Gastrocnemius medialis (tissue), 4 donors: ENCODE measurements around the gene GALNT7. TPM values are rescaled to one million over a fixed set of nuclear protein-coding genes. Genes with fewer than 3 reads are reported as not detected.

Experiments
- ATAC-seq, 2 donors: fragments of 150-250 bp; one replicate each; pipeline ENCODE4 v1.9.1; 2016
- DNase-seq, 2 donors: peaks; one replicate each; pipeline ENCODE4 v3.0.0-alpha.2; 2019
- H3K27ac ChIP-seq, 4 donors: fragments of 200-600 bp; sonication (generic); 1 replicate in 1 of 4; 2 replicates in 3 of 4; pipeline ENCODE4 v1.5.1; 2016 to 2018; ENCODE audit warnings: mild to moderate bottlenecking in 2 of 4, moderate library complexity in 1 of 4
- H3K27me3 ChIP-seq, 3 donors: fragments of 200-600 bp; sonication (generic) in 2 of 3; 1 replicate in 1 of 3; 2 replicates in 2 of 3; pipeline versions ENCODE4 v1.5.1 to v1.6.0; 2016 to 2019; ENCODE audit warnings: mild to moderate bottlenecking in 1 of 3, moderate library complexity in 1 of 3
- H3K36me3 ChIP-seq, 2 donors: fragments of 200-600 bp; sonication (generic) in 1 of 2; one replicate each; pipeline ENCODE4 v1.5.1; 2017 to 2018
- H3K4me1 ChIP-seq, 2 donors: fragments of 200-600 bp; sonication (generic) in 1 of 2; one replicate each; pipeline ENCODE4 v1.5.1; 2016 to 2017; ENCODE audit warnings: mild to moderate bottlenecking in 2 of 2
- H3K4me3 ChIP-seq, 4 donors: fragments of 200-600 bp; sonication (generic) in 3 of 4; 1 replicate in 1 of 4; 2 replicates in 3 of 4; pipeline ENCODE4 v1.5.1; 2016 to 2019; ENCODE audit warnings: mild to moderate bottlenecking in 2 of 4
- H3K9me3 ChIP-seq, 3 donors: fragments of 200-600 bp; sonication (generic) in 2 of 3; 1 replicate in 1 of 3; 2 replicates in 2 of 3; pipeline ENCODE4 v1.5.1; 2016 to 2019
- CTCF ChIP-seq, 5 experiments: fragments of 450-650 bp in 3 of 5; fragments of 200-600 bp in 2 of 5; sonication (generic) in 2 of 5; IDR thresholded peaks in 4 of 5; conservative IDR thresholded peaks in 1 of 5; 1 replicate in 4 of 5; 2 replicates in 1 of 5; pipeline ENCODE4 v1.5.1; 2016 to 2019; ENCODE audit warnings: antibody characterized with exemption in 5 of 5, mild to moderate bottlenecking in 3 of 5, moderate library complexity in 3 of 5
- POLR2A ChIP-seq, 2 donors: fragments of 450-650 bp; IDR thresholded peaks; one replicate each; pipeline ENCODE4 v1.6.1; 2017; ENCODE audit warnings: antibody characterized with exemption in 2 of 2, mild to moderate bottlenecking in 2 of 2, moderate library complexity in 2 of 2
- in situ Hi-C, 4 donors: fragments of 200-750 bp; cut with MboI; loops; one replicate each; pipeline versions ENCODE4 v1.15.0 to v1.8.0; 2017; ENCODE audit warnings: low sequenced_read_pairs in 4 of 4
- intact Hi-C: fragments of 100-400 bp; cut with DNase I; formaldehyde crosslinking; loops from one replicate; pipeline ENCODE4 v1.15.1; 2023; ENCODE audit warnings: low total_unique reads
- total RNA-seq, 4 donors: library from RNA; depleted of rRNA; stranded (reverse); fragments of >200 nt; gene quantifications; one replicate each; pipeline versions ENCODE4 v1.1.0 to v1.2.3, GENCODE V29; 2016

Gene GALNT7
- total RNA-seq, 4 donors from 2014 or later: 0.91 to 2.8 (median 1.1) TPM

GRCh38 chr4:173199553-173199952 lies 30.9 kb downstream of the GALNT7 start:
- H3K9me3 ChIP-seq: no peaks in the 10 kb centered on the region
- H3K36me3 ChIP-seq: no peaks in the 10 kb centered on the region
- H3K27me3 ChIP-seq: no peaks in the 10 kb centered on the region
- in situ Hi-C loops: no loop called here
- H3K4me1 ChIP-seq: no peaks in the 10 kb centered on the region
- intact Hi-C loops: no loop called here
- no peak overlapping the region for H3K4me3 ChIP-seq
- DNase-seq: no peak
- ATAC-seq: no peak
- no peak for TF ChIP-seq POLR2A (IDR thresholded peaks at IDR 0.05)
- no peak for TF ChIP-seq CTCF (IDR thresholded peaks at IDR 0.05 in 4 of 5, conservative IDR thresholded peaks at IDR 0.05 in 1 of 5)
- H3K27ac ChIP-seq: no peak overlapping the region

- no peak overlapping the region for H3K27ac ChIP-seq
- no peaks in the 10 kb centered on the region for H3K36me3 ChIP-seq
- ATAC-seq: no peak
- H3K9me3 ChIP-seq: no peaks in the 10 kb centered on the region
- no peak for DNase-seq
- TF ChIP-seq CTCF (IDR thresholded peaks at IDR 0.05 in 4 of 5, conservative IDR thresholded peaks at IDR 0.05 in 1 of 5) (no peak), POLR2A (IDR thresholded peaks at IDR 0.05) (no peak)
- no peak overlapping the region for H3K4me3 ChIP-seq
- no peaks in the 10 kb centered on the region for H3K27me3 ChIP-seq
- in situ Hi-C loops: no loop called here
- intact Hi-C loops: no loop called here
- no peaks in the 10 kb centered on the region for H3K4me1 ChIP-seq
These were observed 31.7 kb downstream of the GALNT7 start for GRCh38 chr4:173200103-173200884.

- no peak overlapping the region for H3K4me3 ChIP-seq
- no peaks in the 10 kb centered on the region for H3K9me3 ChIP-seq
- H3K36me3 ChIP-seq: no peaks in the 10 kb centered on the region
- H3K27ac ChIP-seq: no peak overlapping the region
- no peaks in the 10 kb centered on the region for H3K27me3 ChIP-seq
- DNase-seq (no peak), ATAC-seq (no peak)
- no peak for TF ChIP-seq POLR2A (IDR thresholded peaks at IDR 0.05)
- H3K4me1 ChIP-seq: no peaks in the 10 kb centered on the region
- in situ Hi-C loops: no loop called here
- intact Hi-C loops: no loop called here
These were observed 33.8 kb downstream of the GALNT7 start for GRCh38 chr4:173202395-173202794.

GRCh38 chr4:173205656-173206055 lies 37.0 kb downstream of the GALNT7 start:
- in situ Hi-C loops (no loop called here), intact Hi-C loops (no loop called here)
- DNase-seq (no peak), ATAC-seq (no peak)
- Histone ChIP-seq H3K36me3 (no peaks in the 10 kb centered on the region), H3K27ac (no peak overlapping the region), H3K27me3 (no peaks in the 10 kb centered on the region), H3K4me3 (no peak overlapping the region), H3K4me1 (no peaks in the 10 kb centered on the region), H3K9me3 (no peaks in the 10 kb centered on the region)
- TF ChIP-seq POLR2A (IDR thresholded peaks at IDR 0.05) (no peak), CTCF (IDR thresholded peaks at IDR 0.05 in 4 of 5, conservative IDR thresholded peaks at IDR 0.05 in 1 of 5) (no peak)

GRCh38 chr4:173208420-173208819 lies 39.8 kb downstream of the GALNT7 start:
- Histone ChIP-seq H3K27me3 (no peaks in the 10 kb centered on the region), H3K27ac (no peak overlapping the region), H3K4me1 (no peaks in the 10 kb centered on the region), H3K4me3 (no peak overlapping the region), H3K36me3 (no peaks in the 10 kb centered on the region), H3K9me3 (no peaks in the 10 kb centered on the region)
- TF ChIP-seq POLR2A (IDR thresholded peaks at IDR 0.05) (no peak), CTCF (IDR thresholded peaks at IDR 0.05 in 4 of 5, conservative IDR thresholded peaks at IDR 0.05 in 1 of 5) (no peak)
- DNase-seq: no peak
- no peak for ATAC-seq
- intact Hi-C loops (no loop called here), in situ Hi-C loops (no loop called here)
